Transverse colon (tissue), 3 donors: ENCODE results near the gene NPTX2.

Experiments
- POLR2A ChIP-seq: fragments of 450-650 bp; IDR thresholded peaks from one replicate; pipeline ENCODE4 v1.6.1; 2016; ENCODE audit warnings: antibody characterized with exemption, mild to moderate bottlenecking, moderate library complexity
- TF ChIP-seq, protein P1 (sequence below), 5 experiments: fragments of 200-600 bp in 3 of 5; fragments of 450-650 bp in 2 of 5; sonication (generic) in 3 of 5; IDR thresholded peaks; 1 replicate in 2 of 5; 2 replicates in 3 of 5; pipeline ENCODE4 v1.5.1; 2016 to 2017; ENCODE audit warnings: antibody characterized with exemption in 5 of 5, inconsistent platforms in 3 of 5, mild to moderate bottlenecking in 2 of 5, moderate library complexity in 1 of 5

DNA sequence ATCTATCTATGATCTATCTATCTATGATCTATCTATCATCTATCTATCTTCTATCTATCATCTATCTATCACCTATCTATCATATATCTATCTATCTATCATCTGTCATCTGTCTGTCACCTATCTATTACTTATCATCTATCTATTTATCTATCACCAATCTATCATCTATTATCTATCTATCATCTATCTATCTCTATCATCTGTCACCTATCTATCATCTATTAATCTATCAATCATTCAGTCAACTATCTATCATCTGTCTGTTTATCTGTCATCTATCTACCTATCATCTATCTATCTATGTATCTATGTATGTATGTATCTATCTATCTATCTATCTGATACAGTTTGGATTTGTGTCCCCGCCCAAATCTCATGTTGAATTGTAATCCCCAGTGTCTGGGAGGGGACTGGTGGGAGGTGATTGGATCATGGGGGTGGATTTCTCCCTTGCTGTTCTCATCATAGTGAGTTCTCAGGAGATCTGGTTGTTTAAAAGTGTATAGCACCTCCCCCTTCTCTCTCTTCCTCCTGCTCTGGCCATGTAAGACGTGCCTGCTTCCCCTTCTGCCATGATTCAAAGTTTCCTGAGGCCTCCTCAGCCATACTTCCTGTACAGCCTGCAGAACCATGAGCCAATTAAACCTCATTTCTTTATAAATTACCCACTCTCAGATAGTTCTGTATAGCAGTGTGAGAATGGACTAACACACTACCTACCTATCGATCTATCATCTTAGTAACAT is 37.6 kb downstream of the NPTX2 start:
- TF ChIP-seq, protein P1, sequence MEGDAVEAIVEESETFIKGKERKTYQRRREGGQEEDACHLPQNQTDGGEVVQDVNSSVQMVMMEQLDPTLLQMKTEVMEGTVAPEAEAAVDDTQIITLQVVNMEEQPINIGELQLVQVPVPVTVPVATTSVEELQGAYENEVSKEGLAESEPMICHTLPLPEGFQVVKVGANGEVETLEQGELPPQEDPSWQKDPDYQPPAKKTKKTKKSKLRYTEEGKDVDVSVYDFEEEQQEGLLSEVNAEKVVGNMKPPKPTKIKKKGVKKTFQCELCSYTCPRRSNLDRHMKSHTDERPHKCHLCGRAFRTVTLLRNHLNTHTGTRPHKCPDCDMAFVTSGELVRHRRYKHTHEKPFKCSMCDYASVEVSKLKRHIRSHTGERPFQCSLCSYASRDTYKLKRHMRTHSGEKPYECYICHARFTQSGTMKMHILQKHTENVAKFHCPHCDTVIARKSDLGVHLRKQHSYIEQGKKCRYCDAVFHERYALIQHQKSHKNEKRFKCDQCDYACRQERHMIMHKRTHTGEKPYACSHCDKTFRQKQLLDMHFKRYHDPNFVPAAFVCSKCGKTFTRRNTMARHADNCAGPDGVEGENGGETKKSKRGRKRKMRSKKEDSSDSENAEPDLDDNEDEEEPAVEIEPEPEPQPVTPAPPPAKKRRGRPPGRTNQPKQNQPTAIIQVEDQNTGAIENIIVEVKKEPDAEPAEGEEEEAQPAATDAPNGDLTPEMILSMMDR (IDR thresholded peaks at IDR 0.05): no peak
- TF ChIP-seq POLR2A: no peak
